ENCODE measurements around the gene CARD19. TPM values are rescaled to one million over a fixed set of nuclear protein-coding genes. Genes with fewer than 3 reads are reported as not detected.

The CARD19 gene
- total RNA-seq, 1 experiment from 2014 or later: 36.6 TPM

GRCh38 chr9:93133681-93134014 is 37.6 kb downstream of the CARD19 start:
- CTCF ChIA-PET: interaction anchor here (0.7 to 1.1 kb wide), 3 partner anchors 18 to 130 kb away, joined by 3 read pairs; no protein-coding TSS in a partner anchor
- peak overlapping the region; percentile 77 for H3K27ac Mint-ChIP-seq (ENCODE audit: low read depth, unreplicated experiment)
- peaks cover 25% of the 10 kb centered on the region for H3K36me3 Mint-ChIP-seq (ENCODE audit: insufficient read depth, unreplicated experiment)
- intact Hi-C loops (cut with micrococcal nuclease): loop anchor here (5.0 to 10.0 kb wide), 2 partner anchors 36 to 179 kb away; partner anchors contain the start of gene CARD19
- H3K4me1 Mint-ChIP-seq (ENCODE audit: insufficient read depth, unreplicated experiment): peaks cover 17% of the 10 kb centered on the region
- POLR2A ChIA-PET: interaction anchor here (0.6 to 6.4 kb wide), 19 partner anchors 8 to 978 kb away, joined by 3 to 49 read pairs (median 3); partner anchors contain the start of genes CARD19 and FAM120AOS
- DNase-seq (ENCODE audit: unreplicated experiment): no peak
- peak overlapping the region; percentile 78 for H3K4me3 Mint-ChIP-seq (ENCODE audit: unreplicated experiment)
- H3K9me3 Mint-ChIP-seq (ENCODE audit: unreplicated experiment): no peaks in the 10 kb centered on the region
- H3K27me3 Mint-ChIP-seq (ENCODE audit: insufficient read depth, unreplicated experiment): no peaks in the 10 kb centered on the region
- no TSS peak for BruUV-seq (replicated peaks)
- no peak for TF ChIP-seq CTCF (IDR thresholded peaks at IDR 0.05; ENCODE audit: unreplicated experiment)

GRCh38 chr9:93134015-93134739 is 38.2 kb downstream of the CARD19 start, which contains the start of gene NINJ1:
Gene NINJ1, minus strand, starts transcription at chr9:93134251. Its CDS starts 34 bp downstream, at chr9:93134217.
- H3K4me1 Mint-ChIP-seq (ENCODE audit: insufficient read depth, unreplicated experiment): peaks cover 15% of the 10 kb centered on the region
- intact Hi-C loops (cut with micrococcal nuclease): loop anchor here (5.0 to 10.0 kb wide), 2 partner anchors 37 to 179 kb away; partner anchors contain the start of gene CARD19

GRCh38 chr9:93134740-93135444 is 38.9 kb downstream of the CARD19 start:
- ChIA-PET POLR2A (interaction anchor here (0.9 to 6.4 kb wide), 6 partner anchors 9 to 977 kb away, joined by 3 to 49 read pairs (median 3); partner anchors contain the start of gene CARD19), CTCF (interaction anchor here (0.6 to 1.1 kb wide), 4 partner anchors 15 to 338 kb away, joined by 3 to 4 read pairs (median 3); no protein-coding TSS in a partner anchor)
- Mint-ChIP-seq H3K4me3 (ENCODE audit: unreplicated experiment) (peak overlapping the region; percentile 78), H3K9me3 (ENCODE audit: unreplicated experiment) (no peaks in the 10 kb centered on the region), H3K36me3 (ENCODE audit: insufficient read depth, unreplicated experiment) (peaks cover 22% of the 10 kb centered on the region), H3K27me3 (ENCODE audit: insufficient read depth, unreplicated experiment) (no peaks in the 10 kb centered on the region), H3K4me1 (ENCODE audit: insufficient read depth, unreplicated experiment) (peaks cover 16% of the 10 kb centered on the region), H3K27ac (ENCODE audit: low read depth, unreplicated experiment) (peak overlapping the region; percentile 77)
- intact Hi-C loops (cut with micrococcal nuclease): loop anchor here (5.0 to 10.0 kb wide), 2 partner anchors 38 to 180 kb away; partner anchors contain the start of gene CARD19
- no peak for TF ChIP-seq CTCF (IDR thresholded peaks at IDR 0.05; ENCODE audit: unreplicated experiment)
- no TSS peak for BruUV-seq (replicated peaks)
- DNase-seq (ENCODE audit: unreplicated experiment): no peak

More at GRCh38 chr9:93134015-93134739, 38.2 kb downstream of the CARD19 start, which contains the start of gene NINJ1:
- Mint-ChIP-seq H3K27ac (ENCODE audit: low read depth, unreplicated experiment) (peak within 1 kb of the TSS; percentile 77), H3K27me3 (ENCODE audit: insufficient read depth, unreplicated experiment) (no peaks in the 10 kb centered on the region), H3K9me3 (ENCODE audit: unreplicated experiment) (no peaks in the 10 kb centered on the region), H3K36me3 (ENCODE audit: insufficient read depth, unreplicated experiment) (peaks cover 20% of the 10 kb centered on the region), H3K4me3 (ENCODE audit: unreplicated experiment) (peak within 1 kb of the TSS; percentile 78)
- CTCF ChIA-PET: interaction anchor here (0.6 to 1.1 kb wide), 4 partner anchors 17 to 130 kb away, joined by 3 read pairs; no protein-coding TSS in a partner anchor
- TF ChIP-seq CTCF (IDR thresholded peaks at IDR 0.05; ENCODE audit: unreplicated experiment): no peak
- POLR2A ChIA-PET: interaction anchor here (0.6 to 6.4 kb wide), 18 partner anchors 8 to 978 kb away, joined by 3 to 49 read pairs (median 4); partner anchors contain the start of genes CARD19 and FAM120AOS
- BruUV-seq (replicated peaks): no TSS peak
- peak; percentile 75 for DNase-seq (ENCODE audit: unreplicated experiment)
